Measurements from ENCODE around the gene ANAPC10. TPM values are rescaled to one million over a fixed set of nuclear protein-coding genes. Genes with fewer than 3 reads are reported as not detected.

ANAPC10 gene
- total RNA-seq, 4 donors from 2014 or later, result 22.3 to 66.6 (median 31.1) TPM

- WGBS, 2 donors (ENCODE audit: low coverage in 1 of 2), result 57% methylated on average over 1 of the region's 3 CpGs; no CpG with 5 or more reads in 1 of the 2 donors
- TF ChIP-seq POLR2A (IDR thresholded peaks at IDR 0.05) (no peak), POLR2AphosphoS5 (IDR thresholded peaks at IDR 0.05) (no peak), EP300 (IDR thresholded peaks at IDR 0.05) (no peak)
- no peak for ATAC-seq
- no peak overlapping the region for H3K4me3 ChIP-seq
- peaks cover 0 to 5% of the 10 kb centered on the region in 2 donors for H3K36me3 ChIP-seq
- no peaks in the 10 kb centered on the region for H3K27me3 ChIP-seq
- H3K9me3 ChIP-seq, result peaks cover 0 to 14% (median 0%) of the 10 kb centered on the region in 3 donors
- H3K4me1 ChIP-seq, result no peaks in the 10 kb centered on the region
- no peak overlapping the region for H3K27ac ChIP-seq
These were observed 113.8 kb downstream of the ANAPC10 start for GRCh38 chr4:144984241-144984640.

DNA sequence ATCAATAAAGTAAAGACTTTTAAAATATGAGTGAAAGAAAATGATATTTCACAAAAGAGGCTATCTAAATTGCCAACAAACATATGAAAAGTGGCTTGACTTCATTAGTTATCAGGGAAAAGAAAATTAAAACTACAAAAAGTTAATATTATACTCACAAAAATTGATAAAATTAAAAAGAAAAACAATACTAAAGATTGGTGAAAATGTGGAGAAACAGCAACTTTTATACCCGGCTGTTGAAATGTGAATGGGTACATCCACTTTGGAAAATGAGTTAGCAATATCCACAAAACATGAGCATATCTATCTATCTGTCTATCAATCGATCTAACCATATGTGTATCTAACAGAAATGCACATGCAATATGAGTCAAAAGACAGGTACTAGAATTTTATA is 122.3 kb downstream of the ANAPC10 start:
- no peak for TF ChIP-seq EP300 (IDR thresholded peaks at IDR 0.05)
- no peak for TF ChIP-seq POLR2AphosphoS5 (IDR thresholded peaks at IDR 0.05)
- TF ChIP-seq POLR2A (IDR thresholded peaks at IDR 0.05), result no peak
- TF ChIP-seq, protein P1, sequence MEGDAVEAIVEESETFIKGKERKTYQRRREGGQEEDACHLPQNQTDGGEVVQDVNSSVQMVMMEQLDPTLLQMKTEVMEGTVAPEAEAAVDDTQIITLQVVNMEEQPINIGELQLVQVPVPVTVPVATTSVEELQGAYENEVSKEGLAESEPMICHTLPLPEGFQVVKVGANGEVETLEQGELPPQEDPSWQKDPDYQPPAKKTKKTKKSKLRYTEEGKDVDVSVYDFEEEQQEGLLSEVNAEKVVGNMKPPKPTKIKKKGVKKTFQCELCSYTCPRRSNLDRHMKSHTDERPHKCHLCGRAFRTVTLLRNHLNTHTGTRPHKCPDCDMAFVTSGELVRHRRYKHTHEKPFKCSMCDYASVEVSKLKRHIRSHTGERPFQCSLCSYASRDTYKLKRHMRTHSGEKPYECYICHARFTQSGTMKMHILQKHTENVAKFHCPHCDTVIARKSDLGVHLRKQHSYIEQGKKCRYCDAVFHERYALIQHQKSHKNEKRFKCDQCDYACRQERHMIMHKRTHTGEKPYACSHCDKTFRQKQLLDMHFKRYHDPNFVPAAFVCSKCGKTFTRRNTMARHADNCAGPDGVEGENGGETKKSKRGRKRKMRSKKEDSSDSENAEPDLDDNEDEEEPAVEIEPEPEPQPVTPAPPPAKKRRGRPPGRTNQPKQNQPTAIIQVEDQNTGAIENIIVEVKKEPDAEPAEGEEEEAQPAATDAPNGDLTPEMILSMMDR (IDR thresholded peaks at IDR 0.05), result no peak
- no peaks in the 10 kb centered on the region for H3K27me3 ChIP-seq
- ATAC-seq, result no peak
- H3K36me3 ChIP-seq, result no peaks in the 10 kb centered on the region
- peaks cover 0 to 18% (median 0%) of the 10 kb centered on the region in 3 donors for H3K9me3 ChIP-seq
- H3K4me3 ChIP-seq, result no peak overlapping the region
- no peak overlapping the region for H3K27ac ChIP-seq
- 94 to 100% methylated on average over 2 of the region's 2 CpGs for WGBS, 2 donors (ENCODE audit: low coverage in 1 of 2)
- no peaks in the 10 kb centered on the region for H3K4me1 ChIP-seq

DNA sequence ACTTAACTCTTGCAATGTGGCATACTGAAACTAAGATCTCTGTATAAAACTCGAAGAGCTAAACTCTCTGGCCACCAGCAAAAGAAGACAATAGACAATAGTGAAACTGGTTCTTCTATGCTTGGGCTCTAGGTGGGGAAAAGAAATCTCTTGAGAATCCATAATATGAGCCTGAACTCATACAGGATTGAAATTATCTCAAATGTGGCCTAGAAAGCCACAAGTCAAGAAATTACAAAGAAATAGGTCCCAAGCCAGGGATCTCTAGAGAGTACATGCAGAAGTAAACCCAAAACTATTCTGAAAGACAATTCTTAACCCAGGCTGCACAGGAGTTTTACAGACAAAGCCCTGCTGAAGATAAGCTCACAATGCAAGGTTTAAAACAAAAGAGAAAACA is 127.4 kb downstream of the ANAPC10 start:
- no peak overlapping the region for H3K27ac ChIP-seq
- peaks cover 0 to 6% (median 0%) of the 10 kb centered on the region in 3 donors for H3K9me3 ChIP-seq
- no peak for ATAC-seq
- H3K4me1 ChIP-seq, result no peaks in the 10 kb centered on the region
- H3K27me3 ChIP-seq, result no peaks in the 10 kb centered on the region
- no peaks in the 10 kb centered on the region for H3K36me3 ChIP-seq
- no peak overlapping the region for H3K4me3 ChIP-seq
- WGBS, 2 donors (ENCODE audit: low coverage in 1 of 2), result 78 to 89% methylated on average over 1 of the region's 1 CpG
- TF ChIP-seq EP300 (IDR thresholded peaks at IDR 0.05), result no peak
- TF ChIP-seq POLR2AphosphoS5 (IDR thresholded peaks at IDR 0.05), result no peak
- TF ChIP-seq POLR2A (IDR thresholded peaks at IDR 0.05), result no peak

GRCh38 chr4:144969821-144970220 is 128.2 kb downstream of the ANAPC10 start:
- TF ChIP-seq POLR2A (IDR thresholded peaks at IDR 0.05) (no peak), EP300 (IDR thresholded peaks at IDR 0.05) (no peak)
- TF ChIP-seq, protein P1 (IDR thresholded peaks at IDR 0.05), result no peak
- H3K4me3 ChIP-seq, result no peak overlapping the region
- no peaks in the 10 kb centered on the region for H3K36me3 ChIP-seq
- no peak for ATAC-seq
- H3K27me3 ChIP-seq, result no peaks in the 10 kb centered on the region
- no peak overlapping the region for H3K27ac ChIP-seq
- peaks cover 0 to 2% (median 0%) of the 10 kb centered on the region in 3 donors for H3K9me3 ChIP-seq
- H3K4me1 ChIP-seq, result no peaks in the 10 kb centered on the region
- WGBS, 2 donors (ENCODE audit: low coverage in 1 of 2), result 94% methylated on average over 2 of the region's 2 CpGs

- H3K27ac ChIP-seq, result no peak overlapping the region
- ATAC-seq, result no peak
- no peak overlapping the region for H3K4me3 ChIP-seq
- H3K4me1 ChIP-seq, result no peaks in the 10 kb centered on the region
- no peaks in the 10 kb centered on the region for H3K9me3 ChIP-seq
- H3K27me3 ChIP-seq, result no peaks in the 10 kb centered on the region
- no peaks in the 10 kb centered on the region for H3K36me3 ChIP-seq
- TF ChIP-seq EP300 (IDR thresholded peaks at IDR 0.05), result no peak
- TF ChIP-seq, protein P1 (IDR thresholded peaks at IDR 0.05), result no peak
- TF ChIP-seq POLR2AphosphoS5 (IDR thresholded peaks at IDR 0.05), result no peak
- WGBS, 2 donors (ENCODE audit: low coverage in 1 of 2), result 85 to 86% methylated on average over 3 of the region's 3 CpGs
These were observed 129.4 kb downstream of the ANAPC10 start for GRCh38 chr4:144968606-144969005.

- Histone ChIP-seq H3K27me3 (no peaks in the 10 kb centered on the region), H3K9me3 (no peaks in the 10 kb centered on the region), H3K36me3 (no peaks in the 10 kb centered on the region), H3K4me3 (no peak overlapping the region), H3K4me1 (no peaks in the 10 kb centered on the region), H3K27ac (no peak overlapping the region)
- WGBS, 2 donors (ENCODE audit: low coverage in 1 of 2), result 87 to 93% methylated on average over 4 of the region's 4 CpGs
- TF ChIP-seq EP300 (IDR thresholded peaks at IDR 0.05) (no peak), POLR2A (IDR thresholded peaks at IDR 0.05) (no peak), POLR2AphosphoS5 (IDR thresholded peaks at IDR 0.05) (no peak)
- TF ChIP-seq, protein P1 (IDR thresholded peaks at IDR 0.05), result no peak
- no peak for ATAC-seq
These were observed 130.8 kb downstream of the ANAPC10 start for GRCh38 chr4:144967161-144967560.

Measured in gastroesophageal sphincter (tissue), 4 donors.